ENCODE measurements around the gene CRHR1. TPM values are rescaled to one million over a fixed set of nuclear protein-coding genes. Genes with fewer than 3 reads are reported as not detected.

Gene CRHR1
- total RNA-seq, 1 experiment from 2014 or later, result not detected

DNA sequence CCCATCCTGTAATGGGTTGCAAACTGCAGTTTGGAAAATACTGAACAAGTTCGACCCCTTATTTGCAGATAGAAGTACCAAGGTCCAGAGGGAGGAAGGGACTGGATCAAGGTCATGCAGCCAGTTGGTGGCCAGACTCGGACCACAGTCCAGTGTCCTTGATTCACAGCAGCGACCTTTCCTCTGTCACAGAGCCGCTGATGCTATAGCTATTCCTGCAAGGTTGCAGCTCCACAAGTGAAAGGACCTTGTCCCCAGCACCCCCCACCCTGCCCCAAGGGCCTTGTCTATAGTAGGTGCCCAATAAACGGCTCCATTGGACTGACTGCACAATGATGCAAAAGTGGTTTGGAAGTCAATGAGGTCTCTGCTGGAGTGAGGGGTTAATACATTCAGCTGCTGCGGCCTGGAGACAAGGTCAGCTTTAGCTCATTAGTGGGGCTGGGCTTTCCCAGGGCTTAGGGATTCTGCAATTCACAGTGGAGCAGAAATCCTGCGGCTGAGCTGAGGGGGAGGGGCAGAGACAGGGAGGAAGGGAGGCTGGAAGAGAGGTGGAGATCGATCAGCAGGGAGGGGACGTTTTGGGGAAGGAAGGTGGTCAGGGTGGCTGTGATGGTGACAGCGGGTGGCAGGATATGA, 13.4 kb upstream of the CRHR1 start:
- no peak overlapping the region for H3K4me3 ChIP-seq
- no peaks in the 10 kb centered on the region for H3K4me1 ChIP-seq (replicated peaks)
- DNase-seq (ENCODE audit: low read depth in 1 of 2, low spot score in 2 of 2), result no peak
- no peak overlapping the region for H3K27ac ChIP-seq
- no peaks in the 10 kb centered on the region; the same call in 1 of the 2 replicates for H3K9me3 ChIP-seq (replicated peaks)
- H3K27me3 ChIP-seq (replicated peaks), result peaks cover 72% of the 10 kb centered on the region
- no peaks in the 10 kb centered on the region for H3K36me3 ChIP-seq

DNA sequence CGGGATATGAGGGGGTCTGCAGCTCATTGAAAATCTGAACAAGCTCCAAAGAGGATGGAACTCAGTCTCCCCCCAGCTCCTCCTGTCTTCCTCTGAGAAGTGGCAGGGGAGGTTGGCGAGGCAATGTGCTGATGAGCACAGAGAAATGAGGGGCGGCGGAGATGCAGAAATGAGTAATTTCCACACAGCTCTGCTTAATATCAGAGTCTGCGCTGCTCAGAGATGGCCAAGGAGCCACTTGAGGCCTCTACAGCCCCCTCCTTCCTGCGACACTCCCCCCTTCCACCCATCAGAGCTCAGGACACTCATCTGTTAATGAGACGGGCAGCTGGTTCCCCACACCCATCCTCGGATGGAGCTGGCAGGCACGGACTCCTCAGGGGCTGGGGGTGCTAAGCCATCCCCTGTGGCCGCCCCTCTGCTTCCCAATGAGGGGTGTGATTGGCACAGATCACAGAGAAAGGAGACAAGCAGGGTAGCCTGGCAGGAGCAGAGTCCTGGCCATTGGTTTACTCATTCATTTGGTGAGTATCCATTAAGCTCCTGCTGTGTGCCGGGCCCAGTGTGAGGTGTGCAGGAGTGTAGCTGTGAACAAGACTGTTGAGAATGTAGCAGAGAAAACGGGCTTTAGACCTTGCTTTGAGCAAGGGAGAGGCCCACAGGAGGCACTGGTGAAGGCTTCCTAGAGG, 12.7 kb upstream of the CRHR1 start:
- no peak overlapping the region for H3K4me3 ChIP-seq
- H3K36me3 ChIP-seq, result no peaks in the 10 kb centered on the region
- no peak overlapping the region for H3K27ac ChIP-seq
- H3K9me3 ChIP-seq (replicated peaks), result no peaks in the 10 kb centered on the region; the same call in 1 of the 2 replicates
- H3K27me3 ChIP-seq (replicated peaks), result peaks cover 74% of the 10 kb centered on the region
- H3K4me1 ChIP-seq (replicated peaks), result no peaks in the 10 kb centered on the region
- no peak for DNase-seq (ENCODE audit: low read depth in 1 of 2, low spot score in 2 of 2)

DNA sequence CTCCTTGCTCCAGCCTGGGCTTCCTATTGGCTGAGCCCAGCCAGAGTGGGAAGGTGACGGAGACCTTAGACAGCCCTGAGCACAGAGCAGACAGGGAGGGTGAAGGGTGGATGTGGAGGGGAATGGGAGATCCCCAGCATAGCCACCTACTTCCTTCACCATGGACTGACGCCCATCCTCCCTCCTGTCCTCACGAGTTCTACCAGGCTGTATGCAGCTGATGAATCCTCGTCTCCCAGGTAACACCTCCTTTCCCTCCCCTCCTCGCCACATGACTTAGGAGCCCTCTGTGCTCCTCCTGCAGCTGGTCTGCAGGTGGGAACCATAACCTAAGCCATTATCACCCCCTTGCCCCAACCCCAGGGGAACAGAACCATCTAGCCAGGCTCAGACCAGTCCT, 9.0 kb upstream of the CRHR1 start:
- Histone ChIP-seq H3K9me3 (replicated peaks) (peaks cover 3% of the 10 kb centered on the region; the same call in 1 of the 2 replicates), H3K36me3 (no peaks in the 10 kb centered on the region), H3K4me3 (no peak overlapping the region), H3K27ac (no peak overlapping the region), H3K4me1 (replicated peaks) (no peaks in the 10 kb centered on the region), H3K27me3 (replicated peaks) (peaks cover 70% of the 10 kb centered on the region)
- DNase-seq (ENCODE audit: low read depth in 1 of 2, low spot score in 2 of 2), result no peak

DNA sequence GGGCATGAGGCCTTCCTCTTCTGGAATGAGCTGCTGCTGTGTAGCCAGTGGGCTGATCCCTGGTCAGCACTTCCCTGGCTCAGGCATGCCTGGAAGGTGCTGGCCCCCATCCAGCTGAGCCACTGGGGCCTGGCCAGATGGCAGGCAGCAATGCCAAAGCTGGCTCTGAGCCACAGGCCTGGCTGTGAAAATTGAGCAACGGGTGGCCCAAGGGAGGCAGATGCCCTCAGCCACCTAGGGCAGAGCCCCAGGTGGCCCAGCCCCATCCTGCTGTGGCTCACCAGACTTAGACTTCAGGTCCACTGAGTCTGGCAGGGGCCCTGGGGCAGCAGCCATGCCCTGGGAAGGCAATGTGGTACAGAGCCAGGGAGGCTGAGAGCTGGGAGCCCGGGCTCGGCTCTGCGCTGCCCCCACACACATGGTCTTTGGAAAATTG, 8.5 kb upstream of the CRHR1 start:
- H3K9me3 ChIP-seq (replicated peaks), result peaks cover 3% of the 10 kb centered on the region; the same call in 1 of the 2 replicates

DNA sequence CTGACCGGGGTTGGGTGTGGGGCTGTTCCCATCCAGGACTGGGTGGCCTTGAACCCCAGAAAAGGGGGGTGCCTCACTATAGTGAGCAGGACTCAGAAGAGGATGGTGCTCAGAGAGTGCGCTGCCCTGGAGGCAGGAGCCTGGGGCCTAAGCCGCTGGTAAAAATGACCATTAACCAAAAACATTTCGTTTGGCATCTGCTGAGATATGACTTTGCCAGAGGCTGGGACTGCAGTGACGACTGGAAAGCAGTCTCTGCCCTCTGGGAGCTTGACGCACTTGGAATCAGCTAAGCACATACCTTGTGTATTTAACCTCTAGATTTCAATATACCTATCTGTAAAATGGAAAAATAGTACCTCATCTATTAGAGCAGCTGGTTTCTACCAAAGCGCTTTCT, 7.2 kb upstream of the CRHR1 start:
- Histone ChIP-seq H3K9me3 (replicated peaks) (peaks cover 3% of the 10 kb centered on the region; the same call in 1 of the 2 replicates), H3K27ac (no peak overlapping the region), H3K4me1 (replicated peaks) (no peaks in the 10 kb centered on the region), H3K36me3 (no peaks in the 10 kb centered on the region), H3K27me3 (replicated peaks) (peaks cover 70% of the 10 kb centered on the region), H3K4me3 (no peak overlapping the region)
- no peak for DNase-seq (ENCODE audit: low read depth in 1 of 2, low spot score in 2 of 2)

More for the DNA sequence above, 8.5 kb upstream of the CRHR1 start:
- no peaks in the 10 kb centered on the region for H3K36me3 ChIP-seq
- peaks cover 70% of the 10 kb centered on the region for H3K27me3 ChIP-seq (replicated peaks)
- H3K4me1 ChIP-seq (replicated peaks), result no peaks in the 10 kb centered on the region
- no peak for DNase-seq (ENCODE audit: low read depth in 1 of 2, low spot score in 2 of 2)
- H3K4me3 ChIP-seq, result no peak overlapping the region
- no peak overlapping the region for H3K27ac ChIP-seq

DNA sequence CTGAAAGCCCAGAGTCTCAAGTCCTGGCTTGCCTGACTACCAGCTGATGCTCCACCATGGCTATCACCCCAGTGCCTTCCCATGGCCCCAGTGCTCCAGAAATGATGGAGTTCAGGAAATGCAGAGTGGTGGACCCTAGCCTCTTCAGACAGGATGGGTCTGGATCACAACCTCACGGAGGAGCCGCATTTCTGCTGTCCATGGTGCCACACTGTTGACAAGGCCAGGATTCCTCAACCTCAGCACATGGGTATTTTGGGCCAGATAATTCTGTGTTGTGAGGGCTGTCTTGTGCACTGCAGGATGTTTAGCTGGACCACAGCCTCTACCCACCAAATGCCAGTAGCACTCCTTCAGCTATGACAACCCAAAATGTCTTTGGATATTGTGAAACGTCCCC, 6.7 kb upstream of the CRHR1 start:
- H3K4me3 ChIP-seq, result no peak overlapping the region
- no peak overlapping the region for H3K27ac ChIP-seq
- peaks cover 70% of the 10 kb centered on the region for H3K27me3 ChIP-seq (replicated peaks)
- DNase-seq (ENCODE audit: low read depth in 1 of 2, low spot score in 2 of 2), result no peak
- H3K36me3 ChIP-seq, result no peaks in the 10 kb centered on the region
- 0 out of 2 replicates have a peak, but pooled peaks cover 3% of the 10 kb centered on the region for H3K9me3 ChIP-seq (replicated peaks)
- H3K4me1 ChIP-seq (replicated peaks), result no peaks in the 10 kb centered on the region

DNA sequence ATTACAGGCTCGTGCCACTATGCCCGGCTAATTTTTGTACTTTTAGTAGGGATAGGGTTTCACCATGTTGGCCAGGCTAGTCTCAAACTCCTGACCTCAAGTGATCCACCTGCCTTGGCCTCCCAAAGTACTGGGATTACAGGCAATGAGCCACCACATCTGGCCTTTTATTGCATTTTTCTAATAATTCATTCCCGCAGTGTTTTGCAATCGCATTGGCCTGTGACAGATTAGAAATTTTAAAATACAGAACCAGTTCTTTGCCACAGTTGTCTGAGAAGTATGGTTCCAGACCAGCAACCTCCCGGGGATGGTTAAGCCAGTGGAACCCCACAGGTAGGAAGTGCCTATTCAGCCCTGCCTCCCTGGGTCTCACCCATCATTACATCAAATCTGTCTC, 3.2 kb upstream of the CRHR1 start:
- H3K36me3 ChIP-seq, result no peaks in the 10 kb centered on the region
- H3K27me3 ChIP-seq (replicated peaks), result peaks cover 90% of the 10 kb centered on the region
- H3K4me1 ChIP-seq (replicated peaks), result peaks cover 16% of the 10 kb centered on the region
- no peak for DNase-seq (ENCODE audit: low read depth in 1 of 2, low spot score in 2 of 2)
- no peak overlapping the region for H3K4me3 ChIP-seq
- 0 out of 2 replicates have a peak, but pooled peaks cover 7% of the 10 kb centered on the region for H3K9me3 ChIP-seq (replicated peaks)
- no peak overlapping the region for H3K27ac ChIP-seq

DNA sequence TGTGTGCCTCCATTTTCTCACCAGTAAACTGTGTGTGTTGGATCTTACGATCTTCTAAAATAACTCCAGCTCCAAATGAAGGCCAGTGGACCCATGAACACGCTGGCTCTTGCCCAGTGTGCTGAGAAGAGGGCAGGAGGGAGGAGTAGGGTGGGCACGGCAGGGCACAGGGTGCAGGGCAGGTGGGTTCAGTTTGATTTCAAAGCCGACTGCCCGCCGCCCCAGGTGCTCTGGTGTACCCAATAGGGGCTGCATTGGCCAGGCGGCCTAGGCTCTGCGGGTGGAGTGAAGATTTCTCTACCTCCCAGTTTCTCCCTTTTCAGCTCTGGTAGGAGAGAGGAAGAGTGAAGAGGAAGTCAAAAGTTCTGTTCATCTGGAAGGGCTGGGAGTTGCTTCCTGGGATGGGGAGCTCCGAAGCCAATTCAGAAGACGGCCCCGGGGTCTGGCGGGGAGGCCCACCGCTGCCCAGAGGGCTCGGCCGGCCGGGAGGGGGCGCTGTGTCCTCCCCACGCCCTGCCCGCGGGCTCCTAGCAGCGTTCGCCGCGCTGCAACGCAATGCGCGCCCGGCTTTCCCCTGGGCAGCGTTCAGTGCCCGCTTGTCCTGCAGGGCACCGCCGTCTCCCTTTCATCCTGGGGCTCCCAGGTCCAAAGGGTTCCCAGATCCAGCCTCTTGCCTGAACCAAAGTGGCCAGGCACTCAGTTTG, 1.1 kb upstream of the CRHR1 start:
- no peak for DNase-seq (ENCODE audit: low read depth in 1 of 2, low spot score in 2 of 2)
- Histone ChIP-seq H3K27ac (no peak overlapping the region), H3K9me3 (replicated peaks) (0 out of 2 replicates have a peak, but pooled peaks cover 4% of the 10 kb centered on the region), H3K4me3 (no peak overlapping the region), H3K36me3 (no peaks in the 10 kb centered on the region), H3K4me1 (replicated peaks) (peaks cover 16% of the 10 kb centered on the region), H3K27me3 (replicated peaks) (peaks cover 91% of the 10 kb centered on the region)

DNA sequence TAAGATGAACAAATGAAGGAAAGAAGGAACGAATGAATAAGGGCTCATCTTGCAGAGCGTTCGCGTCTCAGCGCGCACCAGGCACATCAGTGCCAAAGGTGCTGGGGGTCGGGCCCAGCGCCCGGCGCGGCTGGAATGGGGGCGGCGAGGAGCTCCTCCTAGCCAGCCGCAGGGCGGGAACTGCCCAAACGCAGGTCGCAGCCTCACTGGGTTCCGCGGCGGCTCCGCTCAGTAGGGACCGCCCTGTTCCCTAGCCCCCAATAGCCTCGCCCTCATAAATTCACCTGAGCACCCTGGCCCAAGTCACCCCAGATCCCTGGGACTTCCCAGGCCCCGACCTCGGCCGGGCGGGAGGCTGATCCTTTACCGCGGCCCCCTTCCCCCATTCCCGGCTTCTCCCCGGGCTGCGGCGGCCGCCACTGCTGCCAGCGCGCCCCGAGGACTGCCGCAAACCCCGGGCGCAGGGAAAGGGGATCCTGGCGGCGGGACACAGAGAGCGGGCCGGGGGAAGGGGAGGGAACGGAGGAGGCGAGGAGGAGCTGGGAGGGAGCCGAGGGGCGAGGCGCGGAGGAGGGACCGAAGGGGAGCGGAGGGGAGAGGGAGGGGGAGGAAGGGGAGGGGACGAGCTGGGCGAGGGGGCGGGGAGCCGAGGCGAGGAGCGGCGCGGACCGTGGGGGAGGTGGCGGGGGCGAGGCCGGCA, 377 bp upstream of the CRHR1 start:
- no peak for DNase-seq (ENCODE audit: low read depth in 1 of 2, low spot score in 2 of 2)
- Histone ChIP-seq H3K9me3 (replicated peaks) (0 out of 2 replicates have a peak, but pooled peaks cover 4% of the 10 kb centered on the region), H3K4me3 (no peak overlapping the region), H3K27me3 (replicated peaks) (peaks cover 94% of the 10 kb centered on the region), H3K27ac (no peak overlapping the region), H3K4me1 (replicated peaks) (peaks cover 16% of the 10 kb centered on the region), H3K36me3 (no peaks in the 10 kb centered on the region)

DNA sequence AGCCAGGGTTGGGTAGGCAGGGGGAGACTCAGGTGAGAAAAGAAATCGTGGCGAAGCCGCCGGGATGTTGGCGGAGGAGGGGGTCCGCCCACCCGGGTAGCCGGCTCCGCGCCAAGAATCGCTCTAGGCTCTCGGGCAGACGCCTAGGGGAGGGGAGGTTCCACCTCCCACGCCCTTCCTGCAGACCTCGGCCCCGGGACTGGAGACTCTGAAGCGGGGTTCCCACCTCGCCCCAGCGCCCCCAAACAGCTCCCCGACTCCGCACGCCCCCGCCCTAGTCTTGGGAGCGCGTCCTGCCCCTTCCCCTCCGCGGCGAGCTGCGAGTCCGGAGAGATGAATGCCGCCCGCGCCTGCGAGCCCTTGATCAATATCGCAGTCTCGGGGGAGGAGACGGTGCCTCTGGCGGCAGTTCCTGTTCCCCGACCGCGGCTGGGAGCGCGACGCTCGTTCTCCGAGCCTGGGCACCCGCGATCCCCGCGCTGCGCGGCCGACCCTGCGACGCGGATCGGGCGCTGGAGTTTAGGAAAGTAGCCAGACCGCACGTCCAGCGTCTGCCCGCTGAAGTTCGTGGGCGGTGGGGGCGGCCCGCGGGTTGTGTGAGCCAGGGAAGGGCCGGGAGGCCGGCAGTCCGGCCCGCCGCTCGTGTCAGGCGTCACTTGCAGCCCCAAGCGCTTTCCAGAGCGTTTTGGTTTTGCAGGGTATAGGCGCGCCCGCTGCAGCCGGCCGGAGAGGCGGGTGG, 790 bp downstream of the CRHR1 start:
- Histone ChIP-seq H3K9me3 (replicated peaks) (0 out of 2 replicates have a peak, but pooled peaks cover 4% of the 10 kb centered on the region), H3K27me3 (replicated peaks) (peaks cover 98% of the 10 kb centered on the region), H3K36me3 (no peaks in the 10 kb centered on the region), H3K27ac (no peak overlapping the region), H3K4me1 (replicated peaks) (peaks cover 16% of the 10 kb centered on the region), H3K4me3 (no peak overlapping the region)
- DNase-seq (ENCODE audit: low read depth in 1 of 2, low spot score in 2 of 2), result no peak

DNA sequence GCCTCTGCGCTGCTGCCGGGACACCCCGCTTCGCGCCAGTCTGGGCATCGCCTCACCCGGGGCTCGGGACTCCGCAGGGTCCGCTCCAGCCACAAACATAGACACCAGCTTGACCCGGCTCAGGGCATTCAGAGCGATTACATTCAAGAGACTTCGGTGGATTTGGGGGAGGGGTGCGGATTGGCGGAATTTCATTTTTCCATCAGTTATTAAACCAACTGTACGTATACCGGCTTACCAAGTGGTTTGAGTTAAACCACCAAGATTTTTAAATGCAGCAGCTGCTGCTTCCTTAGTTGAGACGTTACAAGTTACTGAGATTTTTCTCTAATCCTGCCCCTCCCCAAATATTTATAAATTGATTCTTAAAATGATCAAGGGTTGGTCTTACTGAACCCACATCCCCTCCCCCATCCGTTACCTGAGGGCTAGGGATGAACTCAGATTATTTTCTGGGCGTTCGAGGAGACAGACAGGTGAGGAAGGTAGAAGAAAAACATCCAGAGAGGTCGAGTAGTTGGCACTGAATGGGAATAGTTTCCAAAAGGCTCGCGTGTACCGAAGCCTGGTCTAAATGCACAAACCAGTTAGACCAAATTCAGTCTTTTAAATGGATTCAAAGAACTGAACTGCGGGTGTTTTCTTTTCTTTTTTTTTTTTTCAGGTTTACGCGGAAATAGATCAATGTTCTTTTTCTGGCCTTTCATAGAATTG, 1.5 kb downstream of the CRHR1 start:
- Histone ChIP-seq H3K4me3 (no peak overlapping the region), H3K4me1 (replicated peaks) (peaks cover 16% of the 10 kb centered on the region), H3K27me3 (replicated peaks) (peaks cover 98% of the 10 kb centered on the region), H3K27ac (no peak overlapping the region), H3K9me3 (replicated peaks) (0 out of 2 replicates have a peak, but pooled peaks cover 4% of the 10 kb centered on the region), H3K36me3 (no peaks in the 10 kb centered on the region)
- no peak for DNase-seq (ENCODE audit: low read depth in 1 of 2, low spot score in 2 of 2)

DNA sequence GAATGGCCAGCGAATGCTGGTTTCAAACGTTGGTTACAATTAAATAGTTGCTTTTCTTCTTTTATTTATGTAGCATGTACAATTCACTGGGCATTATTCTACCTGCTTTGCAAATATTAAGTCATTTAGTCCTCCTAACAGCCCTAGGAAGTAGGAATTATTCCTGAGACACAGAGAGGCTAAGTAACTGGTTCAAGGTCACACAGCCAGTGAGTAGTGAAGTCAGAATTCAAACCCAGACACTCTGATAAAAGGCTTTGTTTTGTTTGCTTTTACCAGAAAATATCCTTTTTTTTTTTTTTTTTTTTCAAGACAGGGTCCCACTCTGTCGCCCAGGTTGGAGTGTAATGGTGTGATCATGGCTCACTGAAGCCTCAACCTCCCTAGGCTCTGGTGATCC, 2.2 kb downstream of the CRHR1 start:
- Histone ChIP-seq H3K27me3 (replicated peaks) (peaks cover 98% of the 10 kb centered on the region), H3K36me3 (no peaks in the 10 kb centered on the region), H3K4me1 (replicated peaks) (peaks cover 16% of the 10 kb centered on the region), H3K27ac (no peak overlapping the region), H3K9me3 (replicated peaks) (0 out of 2 replicates have a peak, but pooled peaks cover 4% of the 10 kb centered on the region), H3K4me3 (no peak overlapping the region)
- DNase-seq (ENCODE audit: low read depth in 1 of 2, low spot score in 2 of 2), result no peak

Data from SJSA1 (cell line).